Measurements from ENCODE around the gene RHBDL3.
A peak's percentile ranks its signal among the peaks of the same experiment; 100 is the strongest.
"Not testable (repeated sequence)": the region's sequence is repeated elsewhere in the genome, so short reads cannot be mapped to it uniquely, and the experiment has no call there.

Gene RHBDL3

GRCh38 chr17:32349854-32350665 is 84.4 kb downstream of the RHBDL3 start, which contains the start of gene ZNF207:
Gene ZNF207 (plus strand): TSS chr17:32350157. CDS start chr17:32350286, 129 bp downstream.
- H3K27ac ChIP-seq = peak within 1 kb of the TSS; percentile 99
- peaks cover 41% of the 10 kb centered on the region for H3K36me3 ChIP-seq
- DNase-seq = peak; percentile 96
- no peaks in the 10 kb centered on the region for H3K27me3 ChIP-seq (ENCODE audit: insufficient read depth, low read depth, severe bottlenecking)
- H3K9me3 ChIP-seq (ENCODE audit: severe bottlenecking) = peaks cover 6% of the 10 kb centered on the region
- TF ChIP-seq, protein P1, sequence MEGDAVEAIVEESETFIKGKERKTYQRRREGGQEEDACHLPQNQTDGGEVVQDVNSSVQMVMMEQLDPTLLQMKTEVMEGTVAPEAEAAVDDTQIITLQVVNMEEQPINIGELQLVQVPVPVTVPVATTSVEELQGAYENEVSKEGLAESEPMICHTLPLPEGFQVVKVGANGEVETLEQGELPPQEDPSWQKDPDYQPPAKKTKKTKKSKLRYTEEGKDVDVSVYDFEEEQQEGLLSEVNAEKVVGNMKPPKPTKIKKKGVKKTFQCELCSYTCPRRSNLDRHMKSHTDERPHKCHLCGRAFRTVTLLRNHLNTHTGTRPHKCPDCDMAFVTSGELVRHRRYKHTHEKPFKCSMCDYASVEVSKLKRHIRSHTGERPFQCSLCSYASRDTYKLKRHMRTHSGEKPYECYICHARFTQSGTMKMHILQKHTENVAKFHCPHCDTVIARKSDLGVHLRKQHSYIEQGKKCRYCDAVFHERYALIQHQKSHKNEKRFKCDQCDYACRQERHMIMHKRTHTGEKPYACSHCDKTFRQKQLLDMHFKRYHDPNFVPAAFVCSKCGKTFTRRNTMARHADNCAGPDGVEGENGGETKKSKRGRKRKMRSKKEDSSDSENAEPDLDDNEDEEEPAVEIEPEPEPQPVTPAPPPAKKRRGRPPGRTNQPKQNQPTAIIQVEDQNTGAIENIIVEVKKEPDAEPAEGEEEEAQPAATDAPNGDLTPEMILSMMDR (IDR thresholded peaks at IDR 0.05; ENCODE audit: low read depth, low read length) = no peak
- peak within 1 kb of the TSS; percentile 70 for H3K4me3 ChIP-seq (ENCODE audit: low read depth, low read length)

DNA sequence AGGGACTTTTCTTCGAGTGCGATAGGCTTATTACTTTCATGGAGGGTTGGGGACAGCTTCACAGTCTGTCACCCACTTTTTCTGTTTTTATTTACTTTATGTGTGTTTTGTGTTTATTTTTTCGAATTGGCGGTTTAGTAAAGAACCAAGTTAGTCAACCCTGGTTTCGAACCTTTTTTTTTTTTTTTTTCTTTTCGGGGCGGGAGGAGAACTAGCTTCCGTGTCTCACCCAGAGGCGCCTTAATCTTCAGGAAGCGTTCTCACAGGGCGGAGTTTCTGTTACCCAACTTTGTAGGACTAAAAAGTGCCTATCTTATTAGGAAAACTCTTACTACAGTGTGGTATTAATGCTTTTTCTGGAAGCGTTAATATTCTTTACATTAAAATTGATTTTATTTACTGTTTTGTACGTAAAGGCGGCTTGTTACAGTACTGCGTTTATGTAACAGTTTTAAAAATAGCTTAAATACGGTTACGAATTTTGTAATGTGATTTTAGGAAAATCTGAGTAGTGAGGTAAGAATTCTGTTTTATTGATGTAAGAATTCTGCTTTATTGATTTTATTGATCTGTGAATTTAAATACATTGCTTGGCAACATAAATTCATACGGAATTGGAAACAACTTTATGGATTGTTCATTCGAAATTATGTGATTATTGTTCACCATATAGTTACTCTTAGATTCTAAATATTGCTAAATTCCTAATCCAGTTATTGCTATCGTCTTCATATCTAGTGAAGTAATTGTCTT is 85.2 kb downstream of the RHBDL3 start:
- DNase-seq = peak; percentile 15
- Histone ChIP-seq H3K27me3 (ENCODE audit: insufficient read depth, low read depth, severe bottlenecking) (no peaks in the 10 kb centered on the region), H3K4me3 (ENCODE audit: low read depth, low read length) (peak overlapping the region; percentile 70), H3K9me3 (ENCODE audit: severe bottlenecking) (peaks cover 6% of the 10 kb centered on the region), H3K36me3 (peaks cover 49% of the 10 kb centered on the region), H3K27ac (peak overlapping the region; percentile 99)
- TF ChIP-seq, protein P1 (IDR thresholded peaks at IDR 0.05; ENCODE audit: low read depth, low read length) = no peak

DNA sequence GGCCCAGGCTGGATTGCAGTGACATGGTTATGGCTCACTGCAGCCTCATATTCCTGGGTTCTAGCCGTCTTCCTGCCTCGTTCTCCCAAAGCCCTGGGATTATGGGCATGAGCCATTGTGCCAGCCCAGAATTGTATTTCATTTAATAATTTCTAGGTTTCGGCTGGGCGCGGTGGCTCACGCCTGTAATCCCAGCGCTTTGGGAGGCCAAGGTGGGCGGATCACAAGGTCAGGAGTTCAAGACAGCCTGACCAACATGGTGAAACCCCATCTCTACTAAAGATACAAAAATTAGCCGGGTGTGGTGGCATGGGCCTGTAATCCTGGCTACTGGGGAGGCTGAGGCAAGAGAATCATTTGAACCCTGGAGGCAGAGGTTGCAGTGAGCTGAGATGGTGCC is 87.1 kb downstream of the RHBDL3 start:
- H3K4me3 ChIP-seq (ENCODE audit: low read depth, low read length); DNase-seq; H3K9me3 ChIP-seq (ENCODE audit: severe bottlenecking); H3K27ac ChIP-seq; H3K27me3 ChIP-seq (ENCODE audit: insufficient read depth, low read depth, severe bottlenecking): not testable (repeated sequence)
- H3K36me3 ChIP-seq = peaks cover 66% of the 10 kb centered on the region

DNA sequence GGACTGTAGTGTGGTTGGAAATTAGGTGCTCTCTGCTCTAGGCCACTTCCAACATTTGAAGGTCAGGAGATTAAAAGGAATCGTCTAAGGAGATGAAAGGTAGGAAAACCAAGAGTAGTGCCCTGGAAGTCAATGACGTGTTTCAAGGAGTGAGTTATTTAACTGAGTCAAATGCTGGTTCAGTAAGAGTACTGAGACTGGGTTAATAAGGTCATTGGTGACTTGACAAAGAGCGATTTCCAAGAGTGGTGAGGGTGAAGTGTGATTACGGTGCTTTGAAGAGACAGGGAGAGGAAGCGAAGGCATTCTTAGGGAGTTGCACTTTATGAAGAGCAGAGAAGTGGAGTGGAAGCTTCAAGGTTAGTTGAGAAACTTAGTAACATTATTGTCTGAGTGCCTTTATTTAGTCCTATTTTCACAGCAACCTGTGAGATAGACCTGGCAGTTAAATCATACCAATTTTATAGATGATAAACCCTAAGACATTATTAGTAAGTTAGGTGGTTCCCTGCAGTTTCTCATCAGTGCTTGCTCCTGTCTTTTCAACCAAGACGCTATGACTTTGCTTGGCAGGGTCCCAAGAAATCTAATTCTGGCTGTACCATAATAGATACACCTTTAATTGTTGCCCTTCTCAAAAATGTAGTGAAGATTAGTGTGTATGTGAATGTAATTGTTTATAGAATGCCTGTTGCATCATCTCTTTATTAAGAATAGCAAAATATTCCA is 90.2 kb downstream of the RHBDL3 start:
- no peaks in the 10 kb centered on the region for H3K9me3 ChIP-seq (ENCODE audit: severe bottlenecking)
- no peak overlapping the region for H3K4me3 ChIP-seq (ENCODE audit: low read depth, low read length)
- H3K36me3 ChIP-seq = peaks cover 91% of the 10 kb centered on the region
- H3K27me3 ChIP-seq (ENCODE audit: insufficient read depth, low read depth, severe bottlenecking) = no peaks in the 10 kb centered on the region
- no peak overlapping the region for H3K27ac ChIP-seq
- no peak for DNase-seq
- TF ChIP-seq, protein P1 (IDR thresholded peaks at IDR 0.05; ENCODE audit: low read depth, low read length) = no peak

DNA sequence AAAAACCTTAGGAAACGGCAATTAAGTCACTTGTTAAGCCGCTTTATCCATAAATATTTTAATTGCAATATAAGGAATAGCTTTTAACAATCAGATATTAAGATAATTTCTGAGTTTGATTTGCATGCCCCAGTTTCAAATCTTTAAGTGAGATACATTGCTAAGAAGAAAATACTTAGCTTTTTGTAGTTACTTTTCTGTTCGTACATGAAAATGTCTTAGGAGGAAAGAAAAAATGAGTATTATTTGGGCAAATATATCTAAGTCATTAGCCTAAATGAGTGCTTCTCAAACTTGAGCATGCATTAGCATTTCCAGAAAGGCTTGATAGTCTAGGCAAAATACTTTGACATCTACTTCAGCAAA is 90.7 kb downstream of the RHBDL3 start:
- DNase-seq = no peak
- H3K36me3 ChIP-seq = peaks cover 95% of the 10 kb centered on the region
- no peak overlapping the region for H3K27ac ChIP-seq
- H3K27me3 ChIP-seq (ENCODE audit: insufficient read depth, low read depth, severe bottlenecking) = no peaks in the 10 kb centered on the region
- no peak overlapping the region for H3K4me3 ChIP-seq (ENCODE audit: low read depth, low read length)
- TF ChIP-seq, protein P1 (IDR thresholded peaks at IDR 0.05; ENCODE audit: low read depth, low read length) = no peak
- H3K9me3 ChIP-seq (ENCODE audit: severe bottlenecking) = no peaks in the 10 kb centered on the region

- no peak overlapping the region for H3K4me3 ChIP-seq (ENCODE audit: low read depth, low read length)
- no peaks in the 10 kb centered on the region for H3K27me3 ChIP-seq (ENCODE audit: insufficient read depth, low read depth, severe bottlenecking)
- H3K27ac ChIP-seq = no peak overlapping the region
- peaks cover 95% of the 10 kb centered on the region for H3K36me3 ChIP-seq
- DNase-seq = no peak
- TF ChIP-seq, protein P1 (IDR thresholded peaks at IDR 0.05; ENCODE audit: low read depth, low read length) = no peak
- H3K9me3 ChIP-seq (ENCODE audit: severe bottlenecking) = no peaks in the 10 kb centered on the region
Measured at GRCh38 chr17:32356750-32357149, 91.1 kb downstream of the RHBDL3 start.
